IPS-18c (cell line): ENCODE data around the gene IPP.

Source experiments
- H3K4me3 ChIP-seq: 2 replicates; pipeline ENCODE4 v1.7.0; 2013; ENCODE audit warnings: low read depth, mild to moderate bottlenecking, low read length, moderate library complexity; ENCODE audit not compliant: insufficient read depth
- H3K9me3 ChIP-seq: one replicate; pipeline ENCODE4 v1.6.1; 2013; ENCODE audit warnings: mild to moderate bottlenecking, low read length, moderate library complexity; ENCODE audit not compliant: control insufficient read depth, insufficient read depth

Gene IPP

DNA sequence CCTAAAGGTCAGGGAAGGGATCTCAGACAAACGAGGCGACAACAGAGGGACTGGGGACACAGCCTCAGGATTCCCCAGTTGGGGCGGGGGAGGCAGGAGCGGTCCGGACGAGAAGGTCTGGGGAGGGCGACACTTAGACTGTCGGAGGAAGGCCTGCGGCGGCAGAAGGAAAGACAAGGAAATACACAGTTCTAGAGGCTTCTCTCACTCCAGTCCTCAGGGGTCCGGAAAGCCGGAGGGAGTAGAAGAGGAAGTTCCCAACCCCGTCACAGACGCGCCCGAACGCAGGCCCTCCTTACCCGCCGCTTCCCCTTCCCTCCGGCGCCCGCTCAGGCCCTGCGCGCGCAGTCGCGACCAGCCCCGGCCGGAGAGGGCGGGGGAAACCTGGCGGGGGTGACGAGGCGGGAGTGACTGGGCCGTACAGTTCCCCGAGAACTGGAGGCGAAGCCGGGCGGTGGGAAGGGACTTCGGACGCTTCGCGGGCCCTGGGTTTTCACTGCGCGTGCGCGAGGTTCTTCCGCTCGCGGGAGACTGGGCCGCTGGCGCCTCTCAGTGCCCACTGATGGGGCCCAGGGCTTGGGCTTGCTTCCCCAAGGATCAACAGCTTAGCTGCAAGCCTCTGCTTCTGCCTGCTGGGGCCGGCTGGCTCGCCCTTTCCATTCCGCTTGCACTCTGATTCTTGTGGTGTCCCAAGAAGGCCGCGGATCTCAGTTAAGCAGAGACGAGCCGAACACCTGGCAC is at the start of gene IPP:
TSS of gene IPP (minus strand) at position 356 of the 741 bp plus-strand sequence. CDS start 4,242 bp downstream, outside the sequence.
- Histone ChIP-seq H3K9me3 (peaks cover 8% of the 10 kb centered on the region), H3K4me3 (peak within 1 kb of the TSS; percentile 74)

DNA sequence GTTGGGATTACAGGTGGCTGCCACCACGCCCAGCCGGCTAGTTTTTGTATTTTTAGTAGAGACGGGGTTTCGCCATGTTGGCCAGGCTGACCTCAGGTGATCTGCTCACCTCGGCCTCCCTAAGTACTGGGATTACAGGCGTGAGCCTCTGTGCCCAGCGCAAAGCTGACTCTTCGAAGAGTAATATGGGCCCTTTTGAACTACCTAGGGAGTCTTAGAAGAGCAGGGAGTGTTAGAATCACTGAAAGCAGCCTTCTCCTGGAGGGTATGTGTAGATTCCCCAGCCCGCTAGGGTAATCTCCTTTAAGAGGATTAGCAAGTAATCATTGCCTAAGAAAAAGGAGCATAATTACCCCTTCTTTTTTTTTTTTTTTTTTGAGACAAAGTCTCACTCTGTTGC is 46.5 kb upstream of the IPP start:
- no peaks in the 10 kb centered on the region for H3K9me3 ChIP-seq
- no peak overlapping the region for H3K4me3 ChIP-seq

DNA sequence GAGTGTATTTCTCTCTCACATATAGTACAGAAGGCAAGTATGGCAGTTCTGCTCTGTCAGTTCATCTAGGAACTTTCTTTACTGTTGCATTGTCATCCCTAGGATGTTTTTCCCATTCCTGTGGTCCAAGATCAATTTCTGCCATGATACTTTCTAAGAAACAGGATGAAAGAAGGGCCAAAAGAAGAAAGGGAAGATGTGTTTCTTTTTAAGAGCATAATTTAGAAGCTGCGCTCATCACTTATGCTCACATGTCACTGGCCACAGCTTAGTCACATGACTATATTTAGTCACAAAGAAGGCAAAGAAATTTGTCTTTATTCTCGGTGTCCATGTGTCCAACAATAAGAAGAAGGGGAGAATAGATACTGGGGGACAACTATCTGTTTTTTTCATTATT is 45.9 kb upstream of the IPP start:
- no peaks in the 10 kb centered on the region for H3K9me3 ChIP-seq
- H3K4me3 ChIP-seq = no peak overlapping the region

DNA sequence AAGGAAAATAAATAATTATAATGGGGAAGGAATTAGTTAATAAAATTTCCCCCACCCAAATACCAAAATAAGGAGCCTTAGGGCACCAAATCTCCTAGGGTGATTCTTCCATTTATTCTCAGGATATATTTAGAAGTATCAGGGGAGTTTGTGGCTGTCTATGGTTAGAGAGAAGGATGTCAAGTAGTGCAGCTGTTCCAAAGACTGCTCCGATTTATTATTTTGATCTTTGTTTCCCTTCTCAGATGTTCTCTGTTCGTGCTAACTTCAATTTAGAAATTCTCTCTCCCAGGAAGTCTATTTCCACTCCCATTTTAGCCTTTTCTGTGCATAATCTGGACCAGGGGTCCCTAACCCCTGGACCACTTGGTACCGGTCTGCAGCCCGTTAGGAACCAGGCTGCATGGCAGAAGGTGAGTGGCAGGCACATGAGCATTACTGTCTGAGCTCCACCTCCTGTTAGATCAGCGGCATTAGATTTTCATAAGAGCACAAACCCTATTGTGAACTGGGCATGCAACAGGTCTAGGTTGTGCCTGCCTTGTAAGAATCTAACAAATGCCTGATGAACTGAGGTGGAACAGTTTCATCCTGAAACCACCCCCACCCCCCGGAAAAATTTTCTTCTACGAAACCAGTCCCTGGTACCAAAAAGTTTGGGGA is 43.6 kb upstream of the IPP start:
- no peaks in the 10 kb centered on the region for H3K9me3 ChIP-seq
- H3K4me3 ChIP-seq = no peak overlapping the region

- H3K4me3 ChIP-seq = no peak overlapping the region
- H3K9me3 ChIP-seq = no peaks in the 10 kb centered on the region
Observed at GRCh38 chr1:45792744-45793143, 42.3 kb upstream of the IPP start.

DNA sequence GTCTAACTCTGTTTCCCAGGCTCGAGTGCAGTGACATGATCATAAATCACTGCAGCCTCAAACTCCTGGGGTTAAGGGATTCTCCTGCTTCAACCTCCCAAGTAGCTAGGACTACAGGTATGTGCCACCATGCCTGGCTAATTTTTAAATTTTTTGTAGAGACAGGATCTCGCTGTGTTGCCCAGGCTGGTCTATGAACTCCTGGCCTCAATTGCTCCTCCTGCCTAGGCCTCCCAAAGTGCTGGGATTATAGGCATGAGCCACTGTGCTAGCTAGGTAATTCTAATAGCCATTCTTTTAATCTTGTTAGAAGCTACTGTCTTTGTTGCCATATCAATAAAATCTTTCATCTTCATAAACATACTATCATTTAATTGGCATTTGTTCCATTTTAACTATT is 39.1 kb upstream of the IPP start:
- H3K4me3 ChIP-seq = no peak overlapping the region
- no peaks in the 10 kb centered on the region for H3K9me3 ChIP-seq

- H3K9me3 ChIP-seq = no peaks in the 10 kb centered on the region
- no peak overlapping the region for H3K4me3 ChIP-seq
Observed at GRCh38 chr1:45787905-45788304, 37.5 kb upstream of the IPP start.

DNA sequence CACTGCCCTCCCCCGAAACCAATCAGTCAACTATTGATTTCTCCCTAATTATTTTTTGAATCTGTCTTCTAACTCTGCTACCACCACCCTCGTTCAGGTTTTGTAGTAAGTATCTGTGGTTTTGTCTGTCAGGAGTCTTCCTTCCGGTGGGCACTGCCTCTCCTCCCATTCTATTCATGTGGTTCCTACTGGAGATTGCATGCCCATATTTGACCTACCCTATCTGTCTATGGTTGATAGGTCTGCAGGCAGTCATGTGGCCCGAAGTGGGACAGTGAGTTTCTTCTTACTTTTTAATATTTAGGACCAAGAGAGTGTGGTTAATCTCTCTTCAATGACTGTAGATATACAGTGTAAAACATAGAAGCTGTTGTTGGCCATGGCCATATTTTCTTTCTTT is 35.1 kb upstream of the IPP start:
- no peaks in the 10 kb centered on the region for H3K9me3 ChIP-seq
- H3K4me3 ChIP-seq = no peak overlapping the region

DNA sequence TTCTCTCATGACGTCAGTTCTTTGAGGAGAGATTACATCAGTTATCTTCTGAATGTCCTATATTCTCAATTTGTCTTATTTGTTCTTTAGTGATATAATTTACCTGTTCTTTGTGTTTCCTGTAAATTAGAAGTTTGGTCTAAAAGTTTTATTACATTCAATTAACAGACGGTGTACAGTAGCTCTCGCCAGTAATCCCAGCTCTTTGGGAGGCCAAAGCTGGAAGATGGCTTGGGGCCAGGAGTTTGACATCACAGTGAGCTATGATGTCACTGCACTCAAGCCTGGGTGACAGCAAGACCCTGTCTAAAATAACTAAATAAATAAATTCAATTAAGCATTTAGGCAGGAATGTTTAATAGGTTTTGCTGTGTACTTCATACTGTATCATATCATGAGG is 25.3 kb upstream of the IPP start:
- Histone ChIP-seq H3K4me3 (no peak overlapping the region), H3K9me3 (no peaks in the 10 kb centered on the region)

DNA sequence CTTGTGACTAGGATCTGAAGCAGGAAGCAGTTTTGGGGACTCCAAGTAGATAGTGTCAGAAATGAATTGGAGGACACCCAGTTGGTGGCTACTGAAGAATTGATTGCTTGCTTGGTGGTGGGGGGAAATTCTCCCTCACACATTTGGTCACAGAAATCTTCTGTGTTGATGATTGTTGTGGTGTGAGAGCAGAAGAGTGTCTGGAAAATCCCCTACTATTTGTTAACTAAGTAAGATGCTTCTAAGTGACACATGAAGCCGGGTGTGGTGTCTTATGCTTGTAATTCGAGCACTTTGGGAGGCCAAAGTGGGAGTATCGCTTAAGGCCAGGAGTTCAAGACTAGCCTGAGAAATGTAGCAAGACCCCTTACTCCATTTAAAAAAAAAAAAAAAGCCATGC is 22.5 kb upstream of the IPP start:
- no peak overlapping the region for H3K4me3 ChIP-seq
- H3K9me3 ChIP-seq = no peaks in the 10 kb centered on the region

GRCh38 chr1:45769261-45769932 is 18.9 kb upstream of the IPP start:
- H3K4me3 ChIP-seq = no peak overlapping the region
- H3K9me3 ChIP-seq = peaks cover 2% of the 10 kb centered on the region

DNA sequence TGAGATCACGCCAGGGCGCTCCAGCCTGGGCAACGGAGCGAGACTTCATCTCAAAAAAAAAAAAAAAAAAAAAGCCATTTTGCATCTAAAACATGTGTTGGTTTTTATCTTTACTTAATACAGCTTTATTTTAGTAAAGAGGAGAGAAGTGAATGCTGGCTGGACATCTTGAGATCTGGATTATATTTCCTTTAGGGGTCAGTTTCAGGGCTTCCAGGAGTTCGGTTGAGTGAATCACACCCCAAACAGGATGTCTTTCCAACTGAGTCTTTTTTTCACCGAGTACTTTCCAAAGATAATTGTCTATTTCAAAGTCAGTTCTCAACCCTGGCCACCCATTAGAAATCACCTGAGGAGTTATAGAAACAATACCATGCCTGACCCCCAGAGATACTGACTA is 16.6 kb upstream of the IPP start:
- Histone ChIP-seq H3K4me3 (no peak overlapping the region), H3K9me3 (peaks cover 2% of the 10 kb centered on the region)

DNA sequence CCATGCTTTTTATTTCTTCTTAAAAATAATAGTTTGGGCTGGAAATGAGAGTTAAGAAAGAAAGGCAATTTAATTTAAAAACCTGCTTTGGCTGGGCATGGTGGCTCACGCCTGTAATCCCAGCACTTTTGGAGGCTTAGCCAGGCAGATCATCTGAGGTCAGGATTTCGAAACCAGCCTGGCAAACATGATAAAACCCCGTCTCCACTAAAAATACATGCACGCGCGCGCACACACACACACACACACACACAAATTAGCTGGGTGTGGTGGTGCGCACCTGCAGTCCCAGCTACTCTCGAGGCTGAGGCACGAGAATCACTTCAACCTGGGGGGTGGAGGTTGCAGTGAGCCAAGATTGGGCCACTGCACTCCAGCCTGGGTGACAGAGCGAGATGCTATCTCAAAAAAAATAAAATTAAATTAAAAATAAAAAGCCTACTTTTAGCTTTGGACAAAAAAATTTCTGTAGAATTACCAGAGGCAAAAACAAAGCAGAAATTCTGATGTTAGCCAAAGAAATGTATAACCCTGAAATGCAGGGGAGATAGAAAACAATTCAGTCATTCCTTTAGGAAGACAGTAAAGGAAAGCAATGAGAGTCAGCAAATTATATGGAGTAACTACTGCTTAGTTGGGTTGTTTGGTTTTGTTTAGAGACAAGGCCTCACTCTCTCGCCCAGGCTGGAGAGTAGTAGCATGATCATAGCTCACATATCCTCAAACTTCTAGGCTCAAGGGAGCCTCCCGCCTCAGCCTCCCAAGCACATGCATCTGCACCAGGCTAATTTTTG is 15.7 kb upstream of the IPP start:
- no peak overlapping the region for H3K4me3 ChIP-seq
- peaks cover 2% of the 10 kb centered on the region for H3K9me3 ChIP-seq

GRCh38 chr1:45762291-45762690 is 11.8 kb upstream of the IPP start:
- Histone ChIP-seq H3K9me3 (peaks cover 2% of the 10 kb centered on the region), H3K4me3 (no peak overlapping the region)

DNA sequence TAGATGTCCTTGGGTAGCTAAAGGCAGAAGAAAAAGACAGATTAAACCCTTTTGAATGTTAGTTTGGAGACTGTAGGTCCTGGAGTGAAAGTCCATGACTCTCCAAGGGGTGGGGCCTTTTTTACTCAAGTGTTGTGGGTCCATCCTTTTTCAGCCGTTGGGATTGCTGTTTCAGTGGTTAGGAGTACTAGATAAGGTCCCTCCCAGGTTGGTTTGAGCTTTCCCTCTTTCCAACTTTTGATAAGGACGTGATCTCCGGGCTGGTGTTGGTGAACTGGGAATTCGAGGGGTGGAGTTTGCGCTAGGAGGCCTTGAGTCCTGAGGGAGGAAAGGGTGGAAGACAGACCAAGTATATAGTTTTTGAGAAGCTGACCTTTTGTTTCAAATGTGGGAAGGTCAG is 5.2 kb upstream of the IPP start:
- Histone ChIP-seq H3K4me3 (no peak overlapping the region), H3K9me3 (peaks cover 8% of the 10 kb centered on the region)

DNA sequence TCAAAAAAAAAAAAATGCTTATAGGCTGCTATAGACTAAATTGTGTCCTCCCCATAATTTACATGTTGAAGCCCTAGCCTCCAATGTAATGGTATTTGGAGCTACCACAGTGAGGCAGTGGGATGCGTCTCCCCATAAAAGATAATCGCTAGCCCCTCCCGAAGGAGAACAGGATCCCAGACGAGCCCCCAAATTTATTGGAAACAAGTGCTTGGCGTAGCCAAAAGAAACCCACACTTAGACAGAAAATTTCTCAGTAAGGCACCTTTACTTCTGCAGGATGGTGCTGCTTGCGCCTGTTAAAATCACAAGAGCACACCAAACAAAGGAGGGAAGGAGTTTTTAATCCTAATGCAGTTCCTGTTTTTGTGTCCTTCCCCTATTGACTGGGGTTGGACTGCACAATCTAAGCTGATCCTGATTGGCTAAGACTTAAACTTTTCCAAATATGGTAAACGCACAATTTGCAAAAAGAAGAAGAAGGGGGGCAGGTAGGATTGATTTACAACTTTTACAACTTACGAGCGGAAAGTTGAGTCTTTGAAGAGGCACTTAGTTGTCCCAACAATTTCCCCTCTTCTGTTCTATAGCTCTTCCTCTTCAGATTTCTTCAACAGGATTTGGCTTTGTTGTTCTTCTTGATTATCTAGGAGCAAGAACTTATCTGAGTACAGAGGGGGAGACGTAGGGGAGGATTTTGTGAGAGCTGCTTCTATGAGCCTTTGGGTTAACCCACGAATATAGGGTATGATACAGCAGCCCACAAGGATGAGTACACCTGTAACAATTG is 3.0 kb upstream of the IPP start:
- Histone ChIP-seq H3K9me3 (peaks cover 8% of the 10 kb centered on the region), H3K4me3 (no peak overlapping the region)
